ENCODE measurements around the gene KIF6.

KIF6 gene

GRCh38 chr6:39452306-39453145 lies 272.7 kb downstream of the KIF6 start:
- Histone ChIP-seq H3K9me3 (ENCODE audit: control insufficient read depth, insufficient read depth, low read depth, low read length) (no peaks in the 10 kb centered on the region), H3K27ac (ENCODE audit: extremely low read depth, low read depth, low read length) (no peak overlapping the region), H3K4me1 (ENCODE audit: control insufficient read depth, insufficient read depth, low read length) (no peaks in the 10 kb centered on the region), H3K36me3 (ENCODE audit: control insufficient read depth in 2 of 2, insufficient read depth in 1 of 2, low read length in 2 of 2) (no peaks in the 10 kb centered on the region), H3K4me3 (ENCODE audit: low read depth, low read length) (no peak overlapping the region)
- POLR2A ChIA-PET = interaction anchor here (0.5 kb wide), 1 partner anchor 8 kb away, joined by 5 read pairs; no protein-coding TSS in a partner anchor
- no peak for TF ChIP-seq ZNF549 (tag by site-specific recombination; IDR thresholded peaks at IDR 0.05)
- TF ChIP-seq ZNF302 (tag by site-specific recombination; IDR thresholded peaks at IDR 0.05; ENCODE audit: low read depth) = no peak
- no peak for TF ChIP-seq ZNF596 (tag by site-specific recombination; IDR thresholded peaks at IDR 0.05)
- TF ChIP-seq ZBTB44 (tag by site-specific recombination; IDR thresholded peaks at IDR 0.05) = no peak
- TF ChIP-seq ZNF248 (tag by site-specific recombination; IDR thresholded peaks at IDR 0.05) = no peak
- TF ChIP-seq ZNF362 (tag by site-specific recombination; IDR thresholded peaks at IDR 0.05) = no peak
- no peak for TF ChIP-seq ZFHX2 (tag by site-specific recombination; conservative IDR thresholded peaks at IDR 0.05)
- TF ChIP-seq ZSCAN30 (tag by site-specific recombination; IDR thresholded peaks at IDR 0.05) = no peak
- TF ChIP-seq ZBTB17 (tag by site-specific recombination; IDR thresholded peaks at IDR 0.05) = no peak
- no peak for TF ChIP-seq KLF1 (tag by site-specific recombination; IDR thresholded peaks at IDR 0.05)
- CTCF ChIA-PET = interaction anchor here (0.6 to 2.3 kb wide), 9 partner anchors 10 to 438 kb away, joined by 3 to 9 read pairs (median 3); no protein-coding TSS in a partner anchor

GRCh38 chr6:39451831-39452230 lies 273.4 kb downstream of the KIF6 start:
- Histone ChIP-seq H3K27ac (ENCODE audit: extremely low read depth, low read depth, low read length) (no peak overlapping the region), H3K9me3 (ENCODE audit: control insufficient read depth, insufficient read depth, low read depth, low read length) (no peaks in the 10 kb centered on the region), H3K4me1 (ENCODE audit: control insufficient read depth, insufficient read depth, low read length) (no peaks in the 10 kb centered on the region), H3K36me3 (ENCODE audit: control insufficient read depth in 2 of 2, insufficient read depth in 1 of 2, low read length in 2 of 2) (no peaks in the 10 kb centered on the region), H3K4me3 (ENCODE audit: low read depth, low read length) (no peak overlapping the region)
- TF ChIP-seq ZNF426 (tag by site-specific recombination; IDR thresholded peaks at IDR 0.05) = no peak
- no peak for TF ChIP-seq SCRT2 (tag by site-specific recombination; IDR thresholded peaks at IDR 0.05)
- TF ChIP-seq PRDM1 (tag by site-specific recombination; IDR thresholded peaks at IDR 0.05) = no peak
- TF ChIP-seq ZNF16 (tag by site-specific recombination; IDR thresholded peaks at IDR 0.05; ENCODE audit: low read depth) = no peak
- TF ChIP-seq ZNF404 (tag by site-specific recombination; IDR thresholded peaks at IDR 0.05) = no peak
- TF ChIP-seq ZNF791 (tag by site-specific recombination; IDR thresholded peaks at IDR 0.05) = no peak
- POLR2A ChIA-PET = interaction anchor here (0.5 kb wide), 1 partner anchor 9 kb away, joined by 5 read pairs; no protein-coding TSS in a partner anchor
- CTCF ChIA-PET = interaction anchor here (0.5 to 2.3 kb wide), 10 partner anchors 11 to 439 kb away, joined by 3 to 9 read pairs (median 4); no protein-coding TSS in a partner anchor

GRCh38 chr6:39449022-39449421 lies 276.2 kb downstream of the KIF6 start:
- H3K4me3 ChIP-seq (ENCODE audit: low read depth, low read length) = no peak overlapping the region
- H3K36me3 ChIP-seq (ENCODE audit: control insufficient read depth in 2 of 2, insufficient read depth in 1 of 2, low read length in 2 of 2) = no peaks in the 10 kb centered on the region
- H3K27ac ChIP-seq (ENCODE audit: extremely low read depth, low read depth, low read length) = no peak overlapping the region
- no peaks in the 10 kb centered on the region for H3K9me3 ChIP-seq (ENCODE audit: control insufficient read depth, insufficient read depth, low read depth, low read length)
- ChIA-PET POLR2A (no interaction called here), CTCF (no interaction called here)
- H3K4me1 ChIP-seq (ENCODE audit: control insufficient read depth, insufficient read depth, low read length) = no peaks in the 10 kb centered on the region
- TF ChIP-seq ZNF16 (tag by site-specific recombination; IDR thresholded peaks at IDR 0.05; ENCODE audit: low read depth) (no peak), ZNF645 (tag by site-specific recombination; IDR thresholded peaks at IDR 0.05) (no peak), SCRT1 (tag by site-specific recombination; IDR thresholded peaks at IDR 0.05; ENCODE audit: borderline replicate concordance) (no peak), ZNF398 (tag by site-specific recombination; IDR thresholded peaks at IDR 0.05) (no peak), ZNF146 (tag by site-specific recombination; IDR thresholded peaks at IDR 0.05) (no peak), ZNF837 (tag by site-specific recombination; IDR thresholded peaks at IDR 0.05) (no peak), ZNF292 (tag by site-specific recombination; IDR thresholded peaks at IDR 0.05; ENCODE audit: borderline replicate concordance, low read depth) (no peak), SP3 (tag by site-specific recombination; IDR thresholded peaks at IDR 0.05) (no peak), ZNF654 (tag by site-specific recombination; IDR thresholded peaks at IDR 0.05; ENCODE audit: low read depth) (no peak), ZNF2 (tag by site-specific recombination; IDR thresholded peaks at IDR 0.05) (no peak), ZNF596 (tag by site-specific recombination; IDR thresholded peaks at IDR 0.05) (no peak), ZNF341 (tag by site-specific recombination; IDR thresholded peaks at IDR 0.05; ENCODE audit: low read depth) (no peak)
